ENCODE results near the gene NBPF19.
"Not testable (repeated sequence)": the region's sequence is repeated elsewhere in the genome, so short reads cannot be mapped to it uniquely, and the experiment has no call there.

GRCh38 chr1:149561806-149562205, 87.0 kb downstream of the NBPF19 start:
- TF ChIP-seq POLR2A, CTCF (IDR thresholded peaks at IDR 0.05): not testable (repeated sequence)
